ENCODE data around the gene METRNL.

Gene METRNL

DNA sequence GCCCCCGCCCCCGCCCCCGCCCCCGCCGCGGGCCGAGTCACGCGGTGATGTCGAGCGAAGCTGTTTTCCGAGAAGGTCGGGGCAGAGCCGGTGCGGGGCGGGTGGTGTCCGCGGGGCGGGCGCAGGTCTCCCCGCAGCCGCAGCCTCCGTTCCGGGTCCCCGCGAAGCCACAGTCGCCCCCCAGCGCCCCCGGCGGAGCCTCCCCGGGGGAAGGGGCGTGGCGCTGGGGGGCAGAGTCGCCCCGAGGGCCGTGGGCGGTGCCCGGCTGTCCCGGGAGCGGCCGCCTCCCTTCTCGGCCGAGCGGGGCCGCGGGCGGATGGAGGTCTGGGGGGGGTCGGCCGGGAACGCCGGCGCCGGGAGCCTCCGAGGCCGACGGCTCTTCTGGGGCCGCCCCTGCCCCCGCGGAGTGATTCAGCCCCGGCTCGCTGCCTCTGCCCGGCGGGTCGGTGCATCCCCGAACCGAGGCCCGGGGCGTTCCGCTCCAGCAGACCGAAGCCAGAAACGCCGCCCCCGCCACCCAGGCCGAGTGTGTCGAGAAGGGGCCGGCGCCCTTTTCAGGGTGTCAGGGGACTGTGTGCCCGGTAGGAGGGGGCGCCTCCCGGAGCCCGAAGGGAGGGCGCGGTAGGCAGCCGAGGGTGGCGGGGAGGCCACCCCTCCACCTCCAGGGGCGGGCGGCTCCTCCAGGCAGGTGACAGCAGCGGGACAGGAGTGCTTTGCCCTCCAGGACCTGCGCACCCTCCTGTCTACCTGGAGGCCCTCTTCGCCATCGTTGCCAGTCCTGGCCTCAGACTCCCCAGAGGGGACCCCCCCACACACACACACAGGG lies 1.7 kb downstream of the METRNL start:
- peak overlapping the region; percentile 38; the same call in 1 of the 2 replicates for H3K9ac ChIP-seq (ENCODE audit: low read length)
- H3K9me3 ChIP-seq (ENCODE audit: low read length), result no peaks in the 10 kb centered on the region
- no peak overlapping the region for H2AFZ ChIP-seq (ENCODE audit: low read length)
- no peaks in the 10 kb centered on the region for H3K79me2 ChIP-seq (ENCODE audit: insufficient read depth, low read length)
- peak overlapping the region; percentile 52 for H3K27ac ChIP-seq (ENCODE audit: low read depth, low read length, poor library complexity, severe bottlenecking)
- H3K4me1 ChIP-seq (ENCODE audit: insufficient read depth, low read length, severe bottlenecking), result peaks cover 64% of the 10 kb centered on the region
- no peaks in the 10 kb centered on the region for H3K9me2 ChIP-seq (ENCODE audit: low read depth, low read length)
- peaks cover 6% of the 10 kb centered on the region; the same call in 1 of the 2 replicates for H3K27me3 ChIP-seq (ENCODE audit: insufficient read depth, low read length)
- no peaks in the 10 kb centered on the region for H4K20me1 ChIP-seq (ENCODE audit: insufficient read depth, low read length)
- no peaks in the 10 kb centered on the region for H3F3A ChIP-seq (ENCODE audit: insufficient read depth, low read length)
- H3K36me3 ChIP-seq (ENCODE audit: insufficient read depth, low read length), result no peaks in the 10 kb centered on the region
- peak overlapping the region; percentile 66 for H3K4me2 ChIP-seq (ENCODE audit: low read length)
- peak overlapping the region; percentile 59 for H3K4me3 ChIP-seq (ENCODE audit: low read depth, low read length, poor library complexity, severe bottlenecking)
- TF ChIP-seq, protein P1, sequence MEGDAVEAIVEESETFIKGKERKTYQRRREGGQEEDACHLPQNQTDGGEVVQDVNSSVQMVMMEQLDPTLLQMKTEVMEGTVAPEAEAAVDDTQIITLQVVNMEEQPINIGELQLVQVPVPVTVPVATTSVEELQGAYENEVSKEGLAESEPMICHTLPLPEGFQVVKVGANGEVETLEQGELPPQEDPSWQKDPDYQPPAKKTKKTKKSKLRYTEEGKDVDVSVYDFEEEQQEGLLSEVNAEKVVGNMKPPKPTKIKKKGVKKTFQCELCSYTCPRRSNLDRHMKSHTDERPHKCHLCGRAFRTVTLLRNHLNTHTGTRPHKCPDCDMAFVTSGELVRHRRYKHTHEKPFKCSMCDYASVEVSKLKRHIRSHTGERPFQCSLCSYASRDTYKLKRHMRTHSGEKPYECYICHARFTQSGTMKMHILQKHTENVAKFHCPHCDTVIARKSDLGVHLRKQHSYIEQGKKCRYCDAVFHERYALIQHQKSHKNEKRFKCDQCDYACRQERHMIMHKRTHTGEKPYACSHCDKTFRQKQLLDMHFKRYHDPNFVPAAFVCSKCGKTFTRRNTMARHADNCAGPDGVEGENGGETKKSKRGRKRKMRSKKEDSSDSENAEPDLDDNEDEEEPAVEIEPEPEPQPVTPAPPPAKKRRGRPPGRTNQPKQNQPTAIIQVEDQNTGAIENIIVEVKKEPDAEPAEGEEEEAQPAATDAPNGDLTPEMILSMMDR (IDR thresholded peaks at IDR 0.05; ENCODE audit: low read length), result no peak
- no peak for TF ChIP-seq EZH2 (IDR thresholded peaks at IDR 0.05; ENCODE audit: borderline replicate concordance, low read length)

DNA sequence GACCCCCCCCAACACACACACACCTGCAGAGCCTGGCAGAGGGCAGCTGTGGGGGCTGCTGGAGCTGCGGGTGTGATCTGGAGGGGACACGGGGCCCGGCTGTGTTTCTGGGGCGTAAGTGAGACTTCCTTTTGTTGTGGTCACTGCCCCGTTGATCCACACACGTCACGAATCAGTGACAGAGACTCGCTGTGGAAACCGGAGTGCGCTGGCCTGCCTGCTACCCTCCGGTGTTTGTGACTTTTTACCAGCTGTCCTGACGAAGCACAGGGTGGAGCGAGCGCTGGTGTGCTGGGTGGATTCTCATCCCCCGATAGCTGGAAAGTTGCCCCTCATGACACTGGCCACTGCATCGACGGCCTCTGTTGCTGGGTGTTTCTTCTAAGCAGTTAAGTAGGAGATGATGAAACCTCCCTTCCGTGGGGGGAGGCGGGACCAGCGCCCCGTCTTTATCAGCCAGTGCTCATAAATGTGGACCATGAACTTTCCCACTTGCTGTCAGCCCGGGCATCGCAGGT lies 2.3 kb downstream of the METRNL start:
- peak overlapping the region; percentile 66 for H3K4me2 ChIP-seq (ENCODE audit: low read length)
- TF ChIP-seq EZH2 (IDR thresholded peaks at IDR 0.05; ENCODE audit: borderline replicate concordance, low read length), result no peak
- TF ChIP-seq, protein P1 (IDR thresholded peaks at IDR 0.05; ENCODE audit: low read length), result no peak
- no peak overlapping the region for H2AFZ ChIP-seq (ENCODE audit: low read length)
- no peaks in the 10 kb centered on the region for H3F3A ChIP-seq (ENCODE audit: insufficient read depth, low read length)
- H3K36me3 ChIP-seq (ENCODE audit: insufficient read depth, low read length), result no peaks in the 10 kb centered on the region
- no peaks in the 10 kb centered on the region for H3K9me2 ChIP-seq (ENCODE audit: low read depth, low read length)
- no peaks in the 10 kb centered on the region for H4K20me1 ChIP-seq (ENCODE audit: insufficient read depth, low read length)
- peaks cover 6% of the 10 kb centered on the region; the same call in 1 of the 2 replicates for H3K27me3 ChIP-seq (ENCODE audit: insufficient read depth, low read length)
- peak overlapping the region; percentile 52 for H3K27ac ChIP-seq (ENCODE audit: low read depth, low read length, poor library complexity, severe bottlenecking)
- H3K4me1 ChIP-seq (ENCODE audit: insufficient read depth, low read length, severe bottlenecking), result peaks cover 69% of the 10 kb centered on the region
- H3K9me3 ChIP-seq (ENCODE audit: low read length), result no peaks in the 10 kb centered on the region
- peak overlapping the region; percentile 59 for H3K4me3 ChIP-seq (ENCODE audit: low read depth, low read length, poor library complexity, severe bottlenecking)
- no peaks in the 10 kb centered on the region for H3K79me2 ChIP-seq (ENCODE audit: insufficient read depth, low read length)
- H3K9ac ChIP-seq (ENCODE audit: low read length), result peak overlapping the region; percentile 38; the same call in 1 of the 2 replicates

DNA sequence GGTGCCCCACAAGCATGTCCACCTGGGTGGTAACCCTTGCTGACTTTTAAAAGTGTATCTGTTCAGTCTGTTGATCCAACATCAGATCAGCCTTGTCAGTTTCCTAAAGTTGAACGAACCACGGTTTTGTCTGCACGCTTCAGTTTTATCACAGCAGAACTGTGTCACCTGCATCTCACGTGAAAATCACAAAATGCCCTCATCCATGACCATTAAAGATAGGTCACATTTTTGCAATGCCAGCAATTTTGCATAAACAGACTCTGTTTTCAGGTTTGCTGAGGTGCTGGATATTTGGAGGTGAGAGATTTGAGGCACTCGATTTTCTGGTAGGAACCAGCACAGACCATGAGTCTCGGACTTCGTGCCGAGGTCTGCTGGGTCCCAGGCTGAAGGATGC lies 3.0 kb downstream of the METRNL start:
- H3K27ac ChIP-seq (ENCODE audit: low read depth, low read length, poor library complexity, severe bottlenecking), result peak overlapping the region; percentile 52

More for the DNA sequence above, 3.0 kb downstream of the METRNL start:
- no peak overlapping the region for H2AFZ ChIP-seq (ENCODE audit: low read length)
- H3K79me2 ChIP-seq (ENCODE audit: insufficient read depth, low read length), result no peaks in the 10 kb centered on the region
- no peaks in the 10 kb centered on the region for H3K9me2 ChIP-seq (ENCODE audit: low read depth, low read length)
- no peaks in the 10 kb centered on the region for H3K9me3 ChIP-seq (ENCODE audit: low read length)
- H3K4me1 ChIP-seq (ENCODE audit: insufficient read depth, low read length, severe bottlenecking), result peaks cover 69% of the 10 kb centered on the region
- H4K20me1 ChIP-seq (ENCODE audit: insufficient read depth, low read length), result no peaks in the 10 kb centered on the region
- peak overlapping the region; percentile 66; the same call in 1 of the 2 replicates for H3K4me2 ChIP-seq (ENCODE audit: low read length)
- TF ChIP-seq EZH2 (IDR thresholded peaks at IDR 0.05; ENCODE audit: borderline replicate concordance, low read length), result no peak
- TF ChIP-seq, protein P1 (IDR thresholded peaks at IDR 0.05; ENCODE audit: low read length), result no peak
- H3K9ac ChIP-seq (ENCODE audit: low read length), result no peak overlapping the region; the same call in 1 of the 2 replicates
- no peaks in the 10 kb centered on the region for H3K36me3 ChIP-seq (ENCODE audit: insufficient read depth, low read length)
- H3K27me3 ChIP-seq (ENCODE audit: insufficient read depth, low read length), result peaks cover 6% of the 10 kb centered on the region; the same call in 1 of the 2 replicates
- H3F3A ChIP-seq (ENCODE audit: insufficient read depth, low read length), result no peaks in the 10 kb centered on the region
- H3K4me3 ChIP-seq (ENCODE audit: low read depth, low read length, poor library complexity, severe bottlenecking), result peak overlapping the region; percentile 59

Data from OCI-LY1 (cell line).